OCI-M2 (cell line): ENCODE data around the gene PLIN3.
"Not testable (repeated sequence)": the region's sequence is repeated elsewhere in the genome, so short reads cannot be mapped to it uniquely, and the experiment has no call there.

Experiments
- DNase-seq: peaks from one replicate; lab custom pipeline; 2025; ENCODE audit not compliant: unreplicated experiment; lab: John Stamatoyannopoulos, UW

PLIN3 gene

GRCh38 chr19:4814625-4815425 lies 52.6 kb downstream of the PLIN3 start:
- DNase-seq, result no peak

- peak; percentile 8 for DNase-seq
Measured at GRCh38 chr19:4811328-4812131, 55.9 kb downstream of the PLIN3 start.

- no peak for DNase-seq
Measured at GRCh38 chr19:4807188-4807587, 60.3 kb downstream of the PLIN3 start.

GRCh38 chr19:4806384-4806783 lies 61.1 kb downstream of the PLIN3 start:
- DNase-seq, result no peak

GRCh38 chr19:4805140-4805539 lies 62.3 kb downstream of the PLIN3 start:
- DNase-seq, result not testable (repeated sequence)

GRCh38 chr19:4803736-4804695 lies 63.5 kb downstream of the PLIN3 start:
- peak; percentile 58 for DNase-seq

- DNase-seq, result no peak
Measured at GRCh38 chr19:4802711-4803110, 64.8 kb downstream of the PLIN3 start.

- no peak for DNase-seq
Measured at GRCh38 chr19:4801085-4801619, 66.3 kb downstream of the PLIN3 start.

GRCh38 chr19:4800591-4801081 lies 66.8 kb downstream of the PLIN3 start:
- no peak for DNase-seq

GRCh38 chr19:4795400-4795799 lies 72.1 kb downstream of the PLIN3 start:
- DNase-seq, result no peak

- no peak for DNase-seq
Measured at GRCh38 chr19:4794971-4795370, 72.5 kb downstream of the PLIN3 start.

GRCh38 chr19:4793278-4793677 lies 74.2 kb downstream of the PLIN3 start:
- not testable (repeated sequence) for DNase-seq

- not testable (repeated sequence) for DNase-seq
Measured at GRCh38 chr19:4792866-4793195, 74.6 kb downstream of the PLIN3 start.

GRCh38 chr19:4792019-4792865 lies 75.2 kb downstream of the PLIN3 start:
- DNase-seq, result not testable (repeated sequence)

- DNase-seq, result peak; percentile 98
Measured at GRCh38 chr19:4791183-4792018, 76.1 kb downstream of the PLIN3 start, which contains the start of gene FEM1A. Gene FEM1A, plus strand, starts transcription at chr19:4791734. Its CDS starts 121 bp downstream, at chr19:4791855.
